ENCODE data around the gene FAM151A.

FAM151A gene

DNA sequence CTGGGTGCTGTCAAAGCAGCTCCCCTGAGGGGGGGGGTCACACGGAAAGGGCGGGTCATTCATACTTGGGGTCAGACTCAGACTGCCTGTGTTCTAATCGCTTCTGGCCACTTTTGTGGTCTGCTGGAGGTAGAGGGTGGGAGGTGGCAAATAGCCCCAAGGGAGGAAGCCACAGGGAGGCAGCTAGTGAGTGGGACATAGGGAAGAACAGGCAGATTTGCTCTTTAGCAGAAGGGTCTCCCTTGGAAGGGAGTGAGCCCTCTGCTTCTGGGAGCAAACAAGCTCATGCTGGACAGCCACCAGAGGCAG is 50.8 kb downstream of the FAM151A start:
- TF ChIP-seq, protein P1, sequence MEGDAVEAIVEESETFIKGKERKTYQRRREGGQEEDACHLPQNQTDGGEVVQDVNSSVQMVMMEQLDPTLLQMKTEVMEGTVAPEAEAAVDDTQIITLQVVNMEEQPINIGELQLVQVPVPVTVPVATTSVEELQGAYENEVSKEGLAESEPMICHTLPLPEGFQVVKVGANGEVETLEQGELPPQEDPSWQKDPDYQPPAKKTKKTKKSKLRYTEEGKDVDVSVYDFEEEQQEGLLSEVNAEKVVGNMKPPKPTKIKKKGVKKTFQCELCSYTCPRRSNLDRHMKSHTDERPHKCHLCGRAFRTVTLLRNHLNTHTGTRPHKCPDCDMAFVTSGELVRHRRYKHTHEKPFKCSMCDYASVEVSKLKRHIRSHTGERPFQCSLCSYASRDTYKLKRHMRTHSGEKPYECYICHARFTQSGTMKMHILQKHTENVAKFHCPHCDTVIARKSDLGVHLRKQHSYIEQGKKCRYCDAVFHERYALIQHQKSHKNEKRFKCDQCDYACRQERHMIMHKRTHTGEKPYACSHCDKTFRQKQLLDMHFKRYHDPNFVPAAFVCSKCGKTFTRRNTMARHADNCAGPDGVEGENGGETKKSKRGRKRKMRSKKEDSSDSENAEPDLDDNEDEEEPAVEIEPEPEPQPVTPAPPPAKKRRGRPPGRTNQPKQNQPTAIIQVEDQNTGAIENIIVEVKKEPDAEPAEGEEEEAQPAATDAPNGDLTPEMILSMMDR (conservative IDR thresholded peaks at IDR 0.05) = no peak
- H3K27ac ChIP-seq = no peak overlapping the region

DNA sequence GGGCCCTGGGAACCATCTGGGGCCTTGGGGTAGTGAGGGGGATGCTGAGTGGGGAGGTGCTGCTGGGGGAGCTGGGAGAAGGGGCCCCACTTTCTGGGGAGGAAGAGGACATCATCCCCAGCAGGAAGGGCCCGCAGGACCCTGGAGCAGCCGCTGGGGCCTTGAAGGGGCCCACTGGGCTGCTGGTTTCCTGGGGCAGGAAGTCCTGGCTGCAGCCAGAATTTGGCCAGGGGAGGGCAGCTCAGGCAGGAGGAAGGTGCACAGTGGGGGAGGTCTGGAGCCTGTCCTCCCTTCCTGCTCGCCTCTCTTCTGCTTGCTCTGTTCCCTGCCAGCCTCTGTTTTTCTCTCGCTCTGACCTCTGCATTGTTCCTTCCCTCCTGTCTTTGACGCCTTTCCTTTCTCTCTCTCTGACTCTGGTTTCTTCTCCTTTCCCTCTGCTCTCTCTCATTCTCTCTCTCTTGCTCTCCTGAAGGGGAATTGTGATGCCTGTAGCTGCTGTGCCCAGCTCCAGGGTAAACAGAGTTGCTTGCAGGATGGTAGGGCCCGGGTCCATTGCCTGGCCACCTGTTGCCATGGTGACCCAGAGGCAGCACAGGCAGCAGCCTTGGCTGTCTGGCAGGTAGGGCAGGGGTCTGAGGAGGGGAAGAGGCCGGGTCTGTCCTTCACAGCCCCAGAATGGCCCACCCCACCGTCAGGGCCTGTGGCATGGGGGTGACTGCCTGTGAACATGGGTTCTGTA is 51.4 kb downstream of the FAM151A start:
- TF ChIP-seq, protein P1 (conservative IDR thresholded peaks at IDR 0.05) = no peak
- peak overlapping the region; percentile 43 for H3K27ac ChIP-seq

DNA sequence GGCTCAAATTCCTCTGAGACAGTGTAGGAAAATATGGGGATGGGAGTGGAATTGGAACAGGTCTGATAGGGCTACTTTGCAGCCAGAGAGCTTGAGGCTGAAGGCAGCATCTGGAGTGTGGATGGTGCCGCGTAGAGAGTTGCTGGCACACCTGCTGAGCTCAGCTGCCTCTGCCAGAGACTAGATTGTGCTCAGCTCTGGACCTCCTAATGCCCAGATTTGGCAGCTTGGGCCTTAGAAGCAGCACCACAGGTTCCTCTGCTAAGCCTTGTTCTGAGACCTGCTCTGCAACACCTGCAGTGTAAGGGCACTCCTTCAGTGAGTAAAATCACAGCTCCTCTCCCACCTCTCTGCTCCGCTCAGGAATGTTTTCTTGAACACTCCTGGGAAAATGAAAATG is 52.0 kb downstream of the FAM151A start:
- peak overlapping the region; percentile 43 for H3K27ac ChIP-seq
- TF ChIP-seq, protein P1 (conservative IDR thresholded peaks at IDR 0.05) = no peak

DNA sequence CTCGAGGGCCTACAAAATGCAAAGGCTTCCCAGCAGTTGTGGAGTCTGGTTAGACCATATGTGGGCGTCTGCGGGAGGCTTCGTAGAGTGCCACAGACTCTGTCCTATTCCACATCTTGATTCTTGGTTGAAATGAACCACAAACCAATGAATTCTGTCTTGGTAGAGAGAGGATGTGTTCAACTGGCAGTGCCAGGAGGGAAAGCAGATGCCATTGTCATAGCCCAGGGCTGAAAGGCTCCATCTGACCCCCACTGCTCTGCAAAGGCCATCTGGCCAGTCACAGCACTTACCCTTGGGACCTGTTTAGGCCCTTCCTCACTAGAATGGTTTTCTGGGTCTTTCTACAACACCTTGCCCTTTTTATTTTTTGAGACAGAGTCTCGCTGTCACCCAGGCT is 53.2 kb downstream of the FAM151A start:
- TF ChIP-seq, protein P1 (conservative IDR thresholded peaks at IDR 0.05) = no peak
- H3K27ac ChIP-seq = no peak overlapping the region

DNA sequence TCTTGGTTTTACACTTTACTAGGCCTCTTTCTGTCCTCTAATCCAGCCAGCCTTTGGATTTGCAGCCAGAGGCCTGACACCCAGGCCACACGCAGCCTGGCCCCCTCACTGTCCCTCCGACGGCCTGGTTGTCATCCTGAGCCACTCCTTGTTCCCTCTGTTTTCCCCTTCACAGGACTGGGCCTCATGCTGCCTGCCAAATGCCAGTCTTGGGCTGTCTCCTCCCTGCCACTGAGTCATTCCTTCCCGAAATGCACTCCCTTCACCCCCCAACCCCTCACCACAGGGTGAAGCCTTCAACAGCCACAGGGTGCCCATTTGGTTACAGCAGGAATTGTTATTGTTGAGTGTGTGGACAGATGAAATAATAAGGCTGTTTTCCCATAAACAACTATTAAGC is 54.0 kb downstream of the FAM151A start:
- H3K27ac ChIP-seq = no peak overlapping the region
- TF ChIP-seq, protein P1 (conservative IDR thresholded peaks at IDR 0.05) = no peak

DNA sequence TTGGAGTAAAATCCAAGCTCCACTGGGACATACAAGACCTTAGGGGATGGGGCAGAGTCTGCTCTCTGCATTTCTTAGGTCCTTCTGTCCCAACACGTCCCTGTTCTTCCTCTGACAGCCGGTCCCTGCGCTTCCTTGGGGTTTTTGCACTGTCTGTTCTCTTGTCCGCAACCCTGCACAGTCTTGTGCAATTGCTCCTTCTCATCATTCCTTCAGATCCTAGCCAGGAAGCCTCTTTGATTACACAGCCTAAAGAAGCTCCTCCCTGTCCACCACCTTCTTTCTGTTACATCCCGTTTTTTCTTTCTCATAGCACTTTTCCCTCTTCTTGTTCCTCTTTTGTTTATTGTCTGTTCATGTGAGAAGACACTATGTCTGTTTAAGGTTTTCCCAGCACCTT is 55.4 kb downstream of the FAM151A start:
- H3K27ac ChIP-seq = no peak overlapping the region
- TF ChIP-seq, protein P1 (conservative IDR thresholded peaks at IDR 0.05) = no peak

DNA sequence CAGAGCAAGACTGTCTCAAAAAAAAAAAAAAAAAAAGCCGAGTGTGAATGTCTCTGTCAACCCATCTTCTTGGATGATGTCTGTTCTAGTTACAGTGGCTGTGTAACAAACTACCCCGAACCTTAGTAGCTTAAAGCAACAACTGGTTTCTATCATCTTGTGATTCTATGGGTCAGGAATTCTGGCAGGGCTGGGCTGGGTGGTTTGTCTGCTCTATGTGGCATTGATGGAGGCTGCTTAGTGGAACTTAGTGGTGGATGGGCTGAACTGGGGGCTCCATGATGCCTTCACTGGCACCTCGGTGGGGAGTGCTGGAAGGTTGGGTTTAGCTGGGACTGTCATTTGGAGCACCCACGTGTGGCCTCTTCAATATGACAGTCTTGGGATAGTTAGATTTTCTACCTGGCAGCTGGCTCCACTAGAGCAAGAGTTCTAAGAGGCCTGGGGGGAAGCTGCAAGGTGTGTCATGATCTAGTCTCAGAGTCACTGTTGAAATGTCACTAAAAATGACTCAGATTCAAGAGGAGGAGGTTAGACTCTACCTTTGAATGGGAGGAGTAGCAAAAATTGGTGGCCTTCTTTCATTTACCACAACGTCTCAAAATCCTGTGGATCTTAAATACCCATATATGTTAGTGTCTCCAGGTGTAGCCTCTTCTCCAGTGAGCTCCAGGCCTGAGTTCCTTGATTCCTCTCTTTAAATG is 56.7 kb downstream of the FAM151A start:
- TF ChIP-seq, protein P1 (conservative IDR thresholded peaks at IDR 0.05) = no peak
- H3K27ac ChIP-seq = no peak overlapping the region

Data from VCaP (cell line).